Measurements from ENCODE around the gene BBS2.
"Not testable (repeated sequence)": the region's sequence is repeated elsewhere in the genome, so short reads cannot be mapped to it uniquely, and the experiment has no call there.

Gene BBS2

DNA sequence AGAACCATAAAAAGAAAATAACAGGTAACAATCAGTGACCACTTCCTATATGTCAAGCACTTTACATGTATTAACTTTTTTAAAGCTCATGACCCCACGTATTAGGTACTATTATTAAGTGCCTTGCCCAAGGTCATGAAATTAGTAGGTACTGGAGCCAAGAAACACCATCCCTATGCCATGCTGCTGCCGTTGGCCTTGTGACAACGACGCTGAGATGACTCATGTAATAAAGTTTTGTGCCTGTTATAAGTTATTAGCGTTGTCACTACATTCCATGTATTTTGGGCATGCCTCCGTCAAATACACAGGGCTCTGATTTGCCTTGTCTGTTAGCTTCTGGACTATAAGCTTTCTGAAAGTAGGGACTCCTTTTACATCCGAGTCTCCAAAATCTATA, 1.4 kb downstream of the BBS2 start:
- no peak for DNase-seq

GRCh38 chr16:56517206-56517605, 2.6 kb downstream of the BBS2 start:
- DNase-seq, result no peak

- no peak for DNase-seq
Measured at GRCh38 chr16:56515665-56516064, 4.2 kb downstream of the BBS2 start.

GRCh38 chr16:56514845-56515244, 5.0 kb downstream of the BBS2 start:
- DNase-seq, result no peak

DNA sequence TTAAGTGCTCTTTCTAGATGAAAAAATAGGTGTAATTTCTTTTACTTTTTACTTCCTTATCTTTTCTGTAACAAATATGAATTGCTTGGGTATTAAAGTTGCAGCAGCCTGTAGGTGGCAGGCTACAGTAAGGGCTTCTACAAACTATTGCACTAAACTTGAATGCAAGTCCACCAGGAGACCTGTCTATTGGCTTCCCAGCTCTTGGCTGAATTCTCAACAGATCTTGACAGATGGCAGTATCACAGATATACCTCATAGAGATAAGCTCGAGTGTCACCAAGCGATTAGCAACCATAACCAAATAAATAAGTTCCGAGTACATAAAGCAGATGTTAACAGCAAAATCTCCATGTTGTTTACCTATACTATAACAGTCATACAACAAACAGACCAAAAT, 5.9 kb downstream of the BBS2 start:
- DNase-seq, result no peak

DNA sequence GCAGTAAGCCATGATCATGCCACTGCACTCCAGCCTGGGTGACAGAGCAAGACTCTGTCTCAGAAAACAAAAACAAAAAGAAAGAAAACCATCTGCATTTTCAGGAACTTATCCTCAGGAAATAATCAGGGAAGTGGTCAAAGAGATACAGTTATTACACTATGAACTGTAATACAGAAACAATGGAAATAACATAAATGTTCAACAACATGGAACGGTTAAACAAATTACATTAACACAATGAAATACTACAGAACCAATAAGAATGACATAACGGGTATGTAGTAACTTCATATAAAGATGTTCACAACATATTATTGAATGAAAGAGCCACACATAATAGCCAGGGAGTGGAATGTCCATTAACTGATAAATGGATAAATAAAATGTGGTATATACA, 6.7 kb downstream of the BBS2 start:
- DNase-seq, result no peak

DNA sequence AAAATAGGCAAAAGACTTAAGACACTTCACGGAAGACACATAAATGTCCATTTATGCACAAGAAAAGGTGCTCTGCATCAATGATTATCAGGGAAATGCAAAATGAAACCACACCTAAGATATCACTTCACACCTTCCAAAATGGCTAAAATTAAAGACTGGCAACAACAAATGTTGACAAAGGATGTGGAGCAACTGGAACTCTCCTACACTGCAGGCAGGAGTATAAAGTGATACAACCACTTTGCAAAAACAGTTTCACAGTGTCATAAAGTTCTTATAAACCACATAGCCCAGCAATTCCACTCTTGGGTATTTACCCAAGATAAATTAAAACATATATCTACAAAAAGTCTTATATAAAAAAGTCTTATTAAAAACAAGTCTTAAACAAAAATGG, 7.8 kb downstream of the BBS2 start:
- no peak for DNase-seq

- DNase-seq, result no peak
Measured at GRCh38 chr16:56510544-56510943, 9.3 kb downstream of the BBS2 start.

GRCh38 chr16:56506941-56507340, 12.9 kb downstream of the BBS2 start:
- no peak for DNase-seq

DNA sequence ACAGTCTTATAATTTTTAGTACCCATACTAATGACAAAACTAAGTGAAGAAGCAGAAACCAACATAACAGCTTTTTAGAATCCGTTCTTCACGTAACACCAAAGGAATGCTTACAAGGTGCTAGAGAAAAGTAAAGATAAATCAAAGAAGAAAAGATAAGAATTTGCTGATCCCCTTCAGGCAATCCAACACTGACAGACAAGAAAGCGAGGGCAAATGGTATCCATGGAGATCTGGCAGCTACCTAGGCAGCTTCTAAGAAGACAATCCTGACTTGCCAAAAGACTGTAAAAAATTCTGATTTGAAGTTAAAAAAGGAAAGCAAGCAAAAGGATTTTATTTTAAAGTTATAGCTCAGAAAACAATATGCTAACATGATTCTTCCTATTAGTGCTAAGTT, 14.6 kb downstream of the BBS2 start:
- DNase-seq, result no peak

GRCh38 chr16:56493815-56494214, 26.0 kb downstream of the BBS2 start:
- DNase-seq, result no peak

DNA sequence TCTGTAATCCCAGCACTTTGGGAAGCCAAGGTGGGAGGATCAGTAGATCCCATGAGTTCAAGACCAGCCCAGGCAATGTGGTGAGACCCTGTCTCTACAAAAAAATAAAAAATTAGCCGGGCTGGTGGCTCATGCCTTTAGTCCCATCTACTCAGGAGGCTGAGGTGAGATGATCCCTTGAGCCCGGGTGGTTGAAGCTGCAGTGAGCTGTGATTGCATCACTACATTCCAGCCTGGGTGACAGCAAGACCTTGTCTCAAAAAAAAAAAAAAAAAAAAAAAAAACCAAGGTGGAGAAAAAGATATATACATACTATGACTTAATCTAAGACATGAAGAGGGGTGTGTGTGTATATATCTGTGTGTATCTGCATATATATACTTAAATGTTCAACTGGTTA, 26.7 kb downstream of the BBS2 start:
- DNase-seq, result no peak

DNA sequence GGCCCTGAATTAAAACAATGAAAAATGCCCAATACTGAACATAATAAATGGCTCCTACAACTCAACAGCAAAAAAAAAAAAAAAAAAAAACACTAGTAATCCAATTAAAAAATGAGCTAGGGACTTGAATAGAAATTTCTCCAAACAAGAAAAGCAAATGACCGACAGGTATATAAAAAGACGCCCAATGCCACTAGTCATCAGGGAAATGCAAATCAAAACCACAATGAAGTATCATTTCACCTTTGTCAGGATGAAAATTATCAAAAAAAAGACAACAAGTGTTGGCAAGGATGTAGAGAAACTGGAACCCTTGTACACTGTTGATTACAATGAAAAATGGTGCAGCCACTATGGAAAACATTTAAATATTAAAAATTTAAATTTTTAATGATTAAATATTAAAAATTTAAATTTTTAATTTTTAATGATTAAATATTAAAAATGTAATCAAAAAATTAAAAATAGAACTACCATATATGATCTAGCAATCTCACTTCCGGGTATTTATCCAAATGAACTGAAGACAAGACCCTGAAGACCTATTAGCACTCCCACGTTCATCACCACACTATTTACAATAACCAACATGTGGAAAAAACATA, 28.1 kb downstream of the BBS2 start:
- DNase-seq, result no peak

DNA sequence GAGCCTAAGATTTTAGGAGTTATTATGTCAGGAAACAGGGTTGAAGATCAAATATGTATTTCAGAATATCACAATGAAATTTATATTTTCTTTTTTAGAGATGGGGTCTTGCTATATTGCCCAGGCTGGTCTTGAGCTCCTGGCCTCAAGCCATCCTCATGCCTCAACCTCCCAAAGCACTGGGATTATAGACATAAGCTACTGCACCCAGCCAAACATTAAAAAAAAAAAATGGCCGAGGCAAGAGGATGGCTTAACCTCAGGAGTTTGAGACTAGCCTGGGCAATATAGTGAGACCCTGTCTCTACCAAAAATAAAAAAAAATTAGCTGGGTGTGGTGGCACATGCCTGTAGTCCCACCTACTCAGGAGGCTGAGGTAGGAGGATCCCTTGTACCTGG, 31.0 kb downstream of the BBS2 start:
- not testable (repeated sequence) for DNase-seq

DNA sequence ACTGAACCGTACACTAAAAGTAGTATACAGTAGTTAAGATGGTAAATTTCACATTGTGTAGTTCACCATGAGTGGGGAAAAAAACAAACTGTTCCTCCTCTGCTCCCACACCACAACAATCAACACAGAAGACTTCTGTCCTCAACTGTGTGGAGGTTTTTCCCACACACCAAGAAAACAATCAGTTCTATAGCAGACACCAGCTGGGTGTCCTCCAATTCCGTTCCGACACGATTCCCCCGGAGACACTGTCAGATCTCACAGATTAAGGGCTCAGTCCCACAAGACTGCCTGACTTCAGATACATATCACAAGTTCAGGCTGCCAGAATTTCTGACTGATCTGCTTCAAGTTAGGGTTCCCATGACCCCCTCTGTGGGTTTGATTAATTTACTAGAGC, 31.8 kb downstream of the BBS2 start:
- DNase-seq, result no peak

DNA sequence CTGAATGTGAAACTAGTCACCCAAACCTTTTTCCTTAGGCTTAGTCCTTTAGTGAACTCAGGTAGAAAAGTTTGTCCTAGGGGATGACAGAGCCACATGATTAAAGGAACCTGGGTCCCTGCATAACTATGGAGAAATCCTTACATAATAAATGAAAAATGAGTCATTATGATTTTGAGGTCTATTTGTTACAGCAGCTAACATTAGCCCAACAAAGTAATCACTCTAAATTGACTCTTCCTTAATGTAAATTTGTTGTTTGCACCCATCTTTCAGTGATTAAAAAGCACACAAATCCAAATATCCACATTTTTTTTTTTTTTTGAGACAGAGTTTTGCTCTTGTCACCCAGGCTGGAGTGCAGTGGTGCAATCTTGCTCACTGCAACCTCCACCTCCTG, 36.4 kb downstream of the BBS2 start:
- no peak for DNase-seq

GRCh38 chr16:56482683-56483236, 37.1 kb downstream of the BBS2 start:
- no peak for DNase-seq

GRCh38 chr16:56481468-56482122, 38.2 kb downstream of the BBS2 start:
- DNase-seq, result no peak

- no peak for DNase-seq
Measured at GRCh38 chr16:56480776-56481467, 38.9 kb downstream of the BBS2 start.

DNA sequence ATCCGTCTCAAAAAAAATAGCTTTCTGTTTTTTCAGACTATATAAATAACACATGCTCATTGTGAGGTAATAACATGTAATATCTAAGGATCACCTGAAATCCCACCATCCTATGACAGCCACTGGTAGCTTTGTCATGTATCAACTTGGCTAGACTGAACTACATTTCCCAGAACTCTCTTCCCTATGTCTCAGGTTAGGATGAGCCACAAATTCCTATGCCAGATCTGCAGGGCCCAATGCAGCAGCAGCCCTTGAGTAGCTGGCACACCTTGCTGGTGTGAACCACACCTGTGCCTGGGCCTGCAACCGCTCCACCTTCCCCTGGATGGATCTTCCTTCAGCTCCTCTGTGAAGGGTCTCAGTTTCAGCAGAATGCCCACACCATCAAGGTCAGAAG, 40.4 kb downstream of the BBS2 start:
- no peak for DNase-seq

DNA sequence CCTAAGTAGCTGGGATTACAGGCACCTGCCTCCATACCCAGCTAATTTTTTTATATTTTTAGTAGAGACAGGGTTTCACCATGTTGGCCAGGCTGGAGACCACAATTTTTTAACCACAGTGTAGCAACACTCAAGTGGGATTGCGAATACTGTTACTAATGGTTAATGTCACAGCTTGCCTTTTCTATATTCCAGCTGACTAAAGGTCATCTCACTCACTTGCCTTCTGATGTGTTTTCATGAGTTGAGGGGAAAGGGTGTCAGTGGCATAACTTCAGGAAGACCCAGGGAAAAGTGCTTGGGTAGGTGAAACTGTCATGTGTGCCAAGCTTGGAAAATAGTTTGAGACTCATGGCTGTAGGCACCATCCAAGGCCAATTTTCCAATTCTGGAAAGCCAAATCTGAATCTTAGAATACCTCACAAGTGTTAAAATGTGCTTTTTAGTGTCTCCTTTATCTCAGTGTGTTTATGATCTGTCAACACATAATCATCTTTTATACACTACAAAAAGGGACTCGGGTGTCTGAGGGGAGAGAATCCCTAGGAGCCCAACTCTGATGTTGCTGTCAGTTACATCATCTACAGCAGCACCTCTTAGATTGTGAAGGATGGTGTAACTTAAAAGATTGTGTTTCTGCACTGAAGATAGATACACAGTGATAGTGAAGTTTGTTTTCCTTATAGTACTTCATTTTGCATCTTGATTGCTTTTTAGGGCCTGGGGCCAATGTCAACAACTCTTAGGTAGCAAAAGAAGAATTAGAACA, 41.4 kb downstream of the BBS2 start:
- DNase-seq, result no peak

GRCh38 chr16:56477096-56477878, 42.5 kb downstream of the BBS2 start:
- DNase-seq, result no peak

DNA sequence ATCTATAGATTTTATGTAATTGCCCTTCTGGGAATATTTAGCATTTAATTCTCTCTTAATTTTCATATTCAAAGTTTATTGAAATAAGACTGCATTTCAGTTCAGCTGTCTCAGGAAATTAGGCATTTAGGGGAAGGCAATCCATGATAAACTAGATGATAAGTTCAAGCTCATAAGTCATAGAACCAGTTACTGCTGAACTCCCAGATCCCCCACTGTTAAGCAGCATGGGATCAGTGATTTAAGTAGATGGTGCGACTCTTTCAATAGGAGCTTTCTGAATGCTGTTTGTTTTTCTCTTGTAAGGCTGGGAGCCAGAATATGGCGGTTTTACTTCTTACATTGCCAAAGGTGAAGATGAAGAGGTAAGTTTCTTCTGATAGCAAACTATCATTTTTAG, 44.6 kb downstream of the BBS2 start:
- DNase-seq, result no peak

Data from NCI-H1048 (cell line).